Measurements from ENCODE around the gene SLC6A7.

GRCh38 chr5:150161242-150162141, 28.4 kb upstream of the SLC6A7 start:
- no peak for TF ChIP-seq GATA2 (IDR thresholded peaks at IDR 0.05; ENCODE audit: low read depth, low read length)
- no peak for TF ChIP-seq GATA3 (IDR thresholded peaks at IDR 0.05; ENCODE audit: low read depth, low read length)
